Stimulated activated CD8-positive, alpha-beta memory T cell treated with anti-CD3 and anti-CD28 coated beads, Interleukin-7, amount 100 ng/mL, for 4 hours (primary cell): ENCODE results near the gene ARPC2.

Source experiments
- DNase-seq, 2 donors: peaks; one replicate each; pipeline ENCODE4 v3.0.0-alpha.2; 2020; ENCODE audit warnings: low read depth in 2 of 2

The ARPC2 gene

GRCh38 chr2:218217360-218218267 lies 625 bp downstream of the ARPC2 start:
- DNase-seq: peak; percentile 70 to 78

DNA sequence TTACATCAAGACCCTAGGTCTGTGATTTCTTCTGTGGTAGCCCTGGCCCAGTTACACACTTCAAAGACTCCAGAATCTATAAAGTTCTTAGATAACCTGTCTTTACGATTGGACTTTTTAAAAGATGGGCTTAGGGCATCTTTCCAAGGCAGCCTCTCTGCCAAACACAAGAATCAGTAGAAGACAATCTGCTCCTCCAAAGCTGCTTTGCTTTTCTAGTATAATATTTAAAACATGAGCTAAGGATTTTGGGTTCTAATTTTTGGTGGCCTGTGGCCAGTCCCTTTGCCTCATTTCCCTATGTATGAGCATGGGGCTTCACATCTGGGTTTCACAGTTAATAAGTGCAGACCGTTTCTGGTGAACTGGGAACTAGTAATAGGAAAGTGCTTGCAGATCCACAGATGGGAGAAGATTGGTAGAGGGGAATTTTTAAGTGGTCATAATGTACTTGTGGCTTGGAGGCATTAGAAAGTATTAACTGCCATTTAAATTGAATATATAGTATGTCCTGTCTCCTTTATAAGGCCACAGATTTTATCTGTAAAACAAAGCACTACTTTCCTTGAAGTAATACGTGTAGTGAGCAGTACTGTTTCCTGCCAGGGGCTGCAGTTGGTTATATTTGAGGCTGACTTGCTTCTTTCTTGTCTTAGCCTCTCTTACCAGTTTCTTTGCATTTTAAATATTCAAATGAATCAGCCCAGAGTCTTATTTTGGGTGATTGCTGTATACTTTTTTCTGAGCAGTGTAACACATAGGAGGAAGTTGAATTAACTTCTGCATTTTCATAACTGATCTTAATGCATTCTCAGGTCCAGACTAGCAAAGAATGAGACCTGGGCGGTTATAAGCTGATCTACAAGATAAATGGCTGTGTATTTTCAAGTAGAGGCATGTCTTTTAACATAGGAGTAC lies 1.5 kb downstream of the ARPC2 start:
- DNase-seq: no peak

- no peak for DNase-seq
These were observed 2.9 kb downstream of the ARPC2 start for GRCh38 chr2:218219934-218220333.

GRCh38 chr2:218221000-218221399 lies 4.0 kb downstream of the ARPC2 start:
- no peak for DNase-seq

- DNase-seq: peak; percentile 12
These were observed 6.1 kb downstream of the ARPC2 start for GRCh38 chr2:218223046-218223445.

DNA sequence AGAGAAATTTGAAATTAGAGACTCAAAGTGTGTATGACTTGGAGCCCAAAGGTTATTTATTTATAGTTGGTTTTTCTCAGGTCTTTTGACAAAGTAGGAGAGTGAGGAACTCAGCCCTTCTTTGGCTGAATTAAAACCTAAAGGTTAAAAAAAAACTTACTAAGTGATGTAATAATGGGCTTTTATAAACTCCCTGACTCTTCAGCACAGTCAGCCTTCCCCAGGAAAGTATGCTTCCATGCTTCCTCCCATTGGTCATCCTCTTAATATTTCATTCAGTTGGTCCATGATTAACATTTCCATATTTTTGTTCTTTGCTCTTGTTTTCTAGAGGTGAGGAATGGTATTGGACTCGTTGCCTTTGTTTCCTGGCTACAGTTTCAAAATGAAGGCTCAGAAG lies 7.2 kb downstream of the ARPC2 start:
- no peak for DNase-seq

- no peak for DNase-seq
These were observed 9.9 kb downstream of the ARPC2 start for GRCh38 chr2:218226903-218227302.

DNA sequence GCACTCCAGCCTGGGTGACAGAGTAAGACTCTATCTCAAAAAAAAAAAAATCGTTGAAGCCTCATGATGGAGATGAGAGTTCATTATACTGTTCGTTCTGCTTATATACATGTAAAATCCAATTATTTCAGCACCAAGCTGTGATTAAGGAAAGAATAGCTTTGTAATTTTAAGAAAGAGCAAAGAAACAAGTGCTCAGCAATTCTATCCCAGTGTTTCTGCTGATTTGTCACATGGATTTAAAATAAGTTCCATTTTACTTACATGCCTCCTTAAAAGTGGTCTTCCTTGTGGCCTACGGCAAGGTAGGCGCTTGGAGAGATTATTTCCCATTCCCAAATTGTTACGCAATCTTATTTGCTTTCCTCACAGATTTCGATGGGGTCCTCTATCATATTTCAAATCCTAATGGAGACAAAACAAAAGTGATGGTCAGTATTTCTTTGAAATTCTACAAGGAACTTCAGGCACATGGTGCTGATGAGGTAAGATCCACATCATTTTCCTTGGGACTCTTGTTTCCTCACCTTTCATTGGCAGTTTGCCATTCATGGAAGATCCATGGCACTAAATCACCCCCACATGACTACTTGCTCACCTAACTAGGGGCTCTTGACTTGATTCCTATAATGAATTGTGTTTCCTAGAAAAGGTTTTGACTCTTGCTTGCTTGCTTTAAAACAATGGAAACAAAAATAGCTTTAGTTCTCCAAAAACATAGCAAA lies 11.5 kb downstream of the ARPC2 start:
- no peak for DNase-seq

- peak; percentile 21 to 39 for DNase-seq
These were observed 12.2 kb downstream of the ARPC2 start for GRCh38 chr2:218229239-218229638.

DNA sequence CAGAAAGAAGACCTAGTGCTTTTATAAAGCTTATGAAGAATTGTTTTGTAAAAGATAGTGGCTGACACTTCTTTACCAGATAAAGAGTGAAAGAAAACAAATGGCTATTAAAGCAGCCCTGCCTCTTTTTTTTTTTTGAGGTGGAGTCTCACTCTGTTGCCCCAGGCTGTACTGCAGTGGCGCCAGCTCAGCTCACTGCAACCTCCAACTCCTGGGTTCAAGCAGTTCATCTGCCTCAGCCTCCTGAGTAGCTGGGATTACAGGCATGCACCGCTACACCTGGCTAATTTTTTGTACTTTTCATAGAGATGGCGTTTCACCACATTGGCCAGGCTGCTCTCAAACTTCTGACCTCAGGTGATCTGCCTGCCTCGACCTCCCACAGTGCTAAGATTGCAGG lies 12.9 kb downstream of the ARPC2 start:
- no peak for DNase-seq

DNA sequence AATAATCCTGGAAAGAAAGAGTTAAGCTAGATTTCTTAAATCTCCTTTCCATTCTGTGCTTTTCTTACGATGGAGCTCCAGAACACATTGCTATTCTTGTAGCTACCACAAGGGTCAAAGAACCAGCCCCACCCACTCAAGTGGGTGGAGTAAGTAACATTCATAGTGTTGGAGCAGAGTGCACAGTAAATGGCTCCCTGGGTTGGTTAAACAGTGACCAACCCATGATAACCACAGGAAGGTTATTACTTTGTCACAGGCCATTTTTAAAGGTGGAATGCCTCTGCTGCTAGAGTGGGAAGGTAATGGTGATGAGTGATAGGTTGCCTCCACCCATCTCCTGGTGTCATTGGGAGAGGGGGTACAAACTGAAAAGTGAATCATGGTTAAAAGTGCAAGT lies 13.9 kb downstream of the ARPC2 start:
- peak in 1 of 2 donors; percentile 10 for DNase-seq

GRCh38 chr2:218233543-218233942 lies 16.6 kb downstream of the ARPC2 start:
- no peak for DNase-seq

- no peak for DNase-seq
These were observed 17.5 kb downstream of the ARPC2 start for GRCh38 chr2:218234521-218234920.

DNA sequence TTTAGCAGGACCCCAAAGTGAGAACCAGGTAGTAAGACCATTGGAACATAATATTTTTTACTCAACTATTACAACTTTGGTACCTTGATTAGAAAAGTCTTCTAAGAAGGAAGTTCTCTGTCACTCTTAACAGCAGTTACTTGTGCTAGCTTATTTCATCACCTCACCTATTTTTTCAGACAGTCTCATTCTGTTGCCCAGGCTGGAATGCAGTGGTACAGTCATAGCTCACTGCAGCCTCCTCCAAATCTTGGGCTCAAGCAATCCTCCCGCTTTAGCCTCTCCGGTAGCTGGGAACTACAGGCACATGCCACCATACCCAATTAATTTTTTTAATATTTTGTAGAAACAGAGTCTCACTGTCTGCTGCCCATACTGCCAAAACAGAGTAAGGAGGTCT lies 18.0 kb downstream of the ARPC2 start:
- no peak for DNase-seq

DNA sequence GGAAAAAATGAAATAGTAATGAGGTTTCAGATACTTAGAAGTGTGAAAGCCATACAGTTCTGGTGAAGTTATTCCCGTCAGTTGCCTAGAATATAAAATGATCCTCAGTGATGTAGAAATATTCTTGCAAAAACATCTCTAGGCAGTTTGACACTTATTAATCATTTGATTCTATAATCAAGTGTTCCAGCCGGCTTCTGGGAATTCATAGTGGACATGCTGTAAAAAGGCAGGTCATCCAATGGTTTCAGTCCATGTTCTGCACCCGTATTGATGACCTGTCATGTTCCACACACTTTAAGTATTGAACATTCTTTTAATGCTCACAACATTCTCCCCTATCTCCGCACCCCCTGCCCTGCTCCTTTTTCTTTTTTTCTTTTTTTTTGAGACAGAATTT lies 19.8 kb downstream of the ARPC2 start:
- DNase-seq: no peak

GRCh38 chr2:218238887-218239286 lies 21.9 kb downstream of the ARPC2 start:
- no peak for DNase-seq

GRCh38 chr2:218244204-218244603 lies 27.2 kb downstream of the ARPC2 start:
- DNase-seq: no peak

DNA sequence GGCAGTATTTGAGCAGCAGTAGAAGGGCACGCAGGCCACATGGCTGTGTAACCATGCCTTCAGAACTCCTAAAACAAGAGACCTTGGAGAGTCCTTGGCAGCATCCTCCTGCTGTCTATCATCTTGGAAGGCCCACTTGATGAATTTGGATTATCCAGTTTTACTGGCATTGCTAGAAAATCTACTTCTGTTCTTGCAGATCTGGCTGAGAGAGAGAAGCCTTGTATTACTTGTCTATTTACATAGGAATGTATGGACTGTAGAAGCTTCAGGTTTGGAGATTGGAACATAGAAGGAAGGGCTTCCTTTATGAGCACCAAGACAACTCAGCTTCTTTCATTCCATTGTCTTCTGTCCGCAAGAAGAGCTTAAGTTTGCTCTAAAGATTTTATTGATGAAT lies 27.7 kb downstream of the ARPC2 start:
- no peak for DNase-seq

- DNase-seq: no peak
These were observed 28.2 kb downstream of the ARPC2 start for GRCh38 chr2:218245214-218245613.

DNA sequence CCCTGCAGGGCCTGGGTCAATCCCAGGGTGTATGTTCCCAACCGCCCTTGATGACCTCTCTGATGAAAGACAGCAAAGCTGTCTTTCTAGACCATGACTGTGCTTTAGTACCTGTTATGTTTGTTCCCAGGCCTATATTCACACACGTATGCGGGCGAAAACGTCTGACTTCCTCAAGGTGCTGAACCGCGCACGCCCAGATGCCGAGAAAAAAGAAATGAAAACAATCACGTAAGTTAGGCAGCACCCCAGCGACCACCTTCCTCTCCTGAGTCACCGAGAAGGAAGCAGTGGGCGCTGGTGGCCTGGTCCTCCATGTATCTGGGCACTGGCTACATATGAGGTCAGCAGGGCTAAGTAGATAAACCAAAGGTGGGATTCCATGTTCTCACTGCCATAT lies 32.7 kb downstream of the ARPC2 start:
- DNase-seq: no peak

DNA sequence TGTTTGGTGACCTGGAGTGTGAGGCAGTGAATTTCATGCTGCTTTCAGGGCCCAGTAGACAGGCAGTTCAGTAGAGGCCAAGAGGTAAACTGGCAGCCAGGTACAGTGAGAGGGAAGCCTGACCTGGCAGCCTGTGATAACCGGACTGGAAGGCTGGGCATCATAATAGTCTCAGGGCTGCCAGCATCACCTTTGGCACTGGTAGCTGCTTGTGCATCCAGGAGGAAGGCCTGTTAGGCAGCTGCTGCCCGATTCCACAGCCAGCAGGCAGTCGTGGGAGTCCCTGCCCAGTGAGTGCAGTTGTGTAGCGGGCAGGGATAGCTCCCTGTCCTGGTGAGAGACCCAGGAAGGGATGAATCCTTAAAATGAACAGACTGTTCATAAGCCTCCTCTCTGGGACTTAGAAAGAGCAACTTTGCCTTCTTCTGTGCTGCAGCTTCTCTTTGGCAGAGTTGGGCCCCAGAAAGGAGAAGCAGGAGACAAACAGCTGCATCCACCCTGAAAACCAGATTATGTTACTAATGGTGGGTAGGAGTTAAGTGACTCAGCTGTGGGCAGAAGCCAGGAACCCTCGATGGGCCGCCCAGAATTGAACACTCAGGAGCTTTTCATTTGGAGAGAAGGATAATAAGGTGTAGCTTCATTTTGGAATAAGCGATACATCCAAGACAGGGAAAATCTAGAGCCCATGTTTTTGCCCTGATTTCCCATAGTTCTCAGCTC lies 35.7 kb downstream of the ARPC2 start:
- no peak for DNase-seq
